C4-2B (cell line): Measurements from ENCODE around the gene NAV2.

Experiments
- H3K27ac ChIP-seq: fragments of 450-650 bp; 2 replicates; pipeline ENCODE4 v1.5.1; 2017
- CTCF ChIP-seq: fragments of 450-650 bp; conservative IDR thresholded peaks from 2 replicates; pipeline ENCODE4 v1.5.1; 2017; ENCODE audit warnings: mild to moderate bottlenecking
- ZFX ChIP-seq: fragments of 450-650 bp; IDR thresholded peaks from 2 replicates; pipeline ENCODE4 v1.6.1; 2017

Gene NAV2

DNA sequence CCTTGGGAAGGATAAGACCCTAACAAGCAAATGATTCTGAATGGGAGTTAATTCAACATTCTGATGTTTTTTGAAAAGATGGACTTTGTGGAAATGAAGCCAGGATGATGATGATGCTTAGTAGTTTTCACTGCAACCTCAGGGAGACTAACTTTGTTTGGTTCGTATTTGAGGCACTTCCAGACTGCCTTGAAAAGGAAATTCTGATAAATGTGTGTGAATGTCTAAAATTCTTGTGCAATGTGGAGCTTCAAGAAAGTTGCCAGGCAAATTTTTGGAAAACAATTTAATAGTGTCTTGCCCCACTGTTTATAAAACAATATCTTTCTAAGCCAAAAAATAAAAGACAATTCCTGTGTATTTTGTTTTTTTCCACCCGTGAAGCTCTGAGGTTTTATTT lies 11.2 kb upstream of the NAV2 start:
- H3K27ac ChIP-seq = no peak overlapping the region
- TF ChIP-seq ZFX = no peak
- no peak for TF ChIP-seq CTCF

- TF ChIP-seq CTCF = no peak
- no peak for TF ChIP-seq ZFX
- no peak overlapping the region for H3K27ac ChIP-seq
Measured at GRCh38 chr11:19702620-19703019, 10.0 kb upstream of the NAV2 start.

GRCh38 chr11:19703211-19703610 lies 9.4 kb upstream of the NAV2 start:
- no peak for TF ChIP-seq CTCF
- TF ChIP-seq ZFX = no peak
- H3K27ac ChIP-seq = no peak overlapping the region

DNA sequence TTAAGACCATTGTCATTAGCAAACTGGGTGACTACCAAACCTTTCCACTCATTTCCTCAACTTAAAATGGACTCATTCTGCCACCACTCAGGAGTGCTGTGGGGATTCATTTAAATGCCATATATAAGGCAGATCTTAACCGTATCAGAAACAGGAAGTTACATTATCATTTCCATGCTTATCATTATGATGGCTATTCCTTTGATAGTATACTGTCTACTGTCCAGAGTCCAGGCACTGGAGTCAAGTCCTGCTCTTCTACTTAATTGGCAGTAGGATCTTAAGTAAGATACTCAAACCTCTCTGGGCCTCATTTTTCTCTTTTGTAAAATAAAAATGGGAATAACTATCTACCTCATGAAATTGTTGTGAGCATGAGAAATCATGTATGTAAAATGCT lies 8.4 kb upstream of the NAV2 start:
- TF ChIP-seq ZFX = no peak
- no peak for TF ChIP-seq CTCF
- H3K27ac ChIP-seq = no peak overlapping the region

GRCh38 chr11:19705936-19706335 lies 6.7 kb upstream of the NAV2 start:
- no peak overlapping the region for H3K27ac ChIP-seq
- no peak for TF ChIP-seq CTCF
- no peak for TF ChIP-seq ZFX

DNA sequence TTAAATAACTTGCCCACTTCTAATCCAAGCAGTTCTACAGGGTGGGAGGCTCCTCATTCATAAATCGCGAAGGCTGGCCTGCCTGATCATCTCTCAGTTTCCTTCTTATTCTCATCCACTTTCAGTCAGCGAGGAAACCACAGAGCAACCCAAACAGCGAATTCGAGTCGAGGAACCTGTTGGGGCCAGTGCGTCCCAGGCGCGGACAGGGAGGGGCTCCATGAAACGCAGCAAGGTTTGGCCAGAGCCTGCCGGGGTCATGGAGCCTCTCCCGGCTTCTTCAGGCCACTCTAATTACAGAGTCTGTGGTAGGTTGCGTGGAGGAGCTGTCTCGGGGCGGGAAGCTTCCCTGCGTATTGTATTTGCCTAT lies 741 bp upstream of the NAV2 start:
- no peak for TF ChIP-seq CTCF
- no peak for TF ChIP-seq ZFX
- peak overlapping the region; percentile 55 for H3K27ac ChIP-seq

DNA sequence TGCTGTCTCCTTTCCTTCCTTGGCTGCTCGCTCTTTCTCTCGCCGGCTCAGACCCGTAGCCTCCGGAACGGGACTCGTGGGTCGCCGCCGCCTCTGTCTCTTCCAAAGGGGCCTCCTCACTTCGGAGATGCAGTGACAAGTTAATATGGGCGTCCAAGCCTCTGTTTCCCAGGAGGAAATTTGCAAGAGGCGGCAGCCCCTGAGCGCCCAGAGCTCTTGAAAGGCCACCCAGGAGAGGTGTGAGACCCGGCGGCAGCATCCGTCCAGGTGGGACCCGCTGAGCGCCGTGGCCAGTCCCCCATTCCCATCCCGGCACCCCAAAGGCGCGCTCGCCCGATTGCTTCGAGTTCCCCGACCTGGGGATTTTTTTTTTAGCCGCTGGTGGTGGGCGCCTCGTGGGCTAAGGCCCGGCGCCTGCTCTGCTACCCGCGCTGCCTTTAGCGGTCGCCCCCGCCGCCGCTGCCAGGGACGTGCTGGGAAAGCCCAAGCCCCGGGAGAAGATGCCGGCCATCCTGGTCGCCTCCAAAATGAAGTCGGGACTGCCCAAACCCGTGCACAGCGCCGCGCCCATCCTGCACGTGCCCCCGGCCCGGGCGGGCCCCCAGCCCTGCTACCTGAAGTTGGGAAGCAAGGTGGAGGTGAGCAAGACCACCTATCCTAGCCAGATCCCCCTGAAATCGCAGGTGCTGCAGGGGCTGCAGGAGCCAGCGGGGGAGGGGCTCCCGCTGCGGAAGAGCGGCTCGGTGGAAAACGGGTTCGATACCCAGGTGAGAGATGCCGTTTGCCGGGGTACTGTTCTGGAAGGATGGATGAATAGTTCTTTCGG lies 772 bp downstream of the NAV2 start:
- TF ChIP-seq ZFX (no peak), CTCF (no peak)
- H3K27ac ChIP-seq = peak overlapping the region; percentile 55; the same call in 1 of the 2 replicates
